ENCODE measurements around the gene NXF1.
"Not testable (repeated sequence)": the region's sequence is repeated elsewhere in the genome, so short reads cannot be mapped to it uniquely, and the experiment has no call there.

NXF1 gene

GRCh38 chr11:62749931-62750330 is 55.3 kb downstream of the NXF1 start:
- H3K9me3 ChIP-seq (ENCODE audit: control insufficient read depth in 5 of 5, low read length in 5 of 5); H3K27ac ChIP-seq (ENCODE audit: low read depth, low read length); H3K27me3 ChIP-seq (ENCODE audit: control insufficient read depth in 5 of 5, insufficient read depth in 4 of 5, low read length in 5 of 5); H3K4me3 ChIP-seq (ENCODE audit: low read depth in 1 of 5, low read length in 5 of 5); H3K9ac ChIP-seq (ENCODE audit: low read length in 5 of 5): not testable (repeated sequence)
- peaks cover 13 to 27% (median 18%) of the 10 kb centered on the region in 5 donors for H3K4me1 ChIP-seq (ENCODE audit: control insufficient read depth in 5 of 5, insufficient read depth in 5 of 5, low read length in 5 of 5)
- H3K36me3 ChIP-seq (ENCODE audit: control insufficient read depth in 5 of 5, insufficient read depth in 5 of 5, low read length in 5 of 5) = peaks cover 0 to 17% (median 13%) of the 10 kb centered on the region in 5 donors

- H3K9ac ChIP-seq (ENCODE audit: low read length in 5 of 5) = no peak overlapping the region
- no peak overlapping the region for H3K4me3 ChIP-seq (ENCODE audit: low read depth in 1 of 5, low read length in 5 of 5)
- no peaks in the 10 kb centered on the region for H3K9me3 ChIP-seq (ENCODE audit: control insufficient read depth in 5 of 5, low read length in 5 of 5)
- H3K27me3 ChIP-seq (ENCODE audit: control insufficient read depth in 5 of 5, insufficient read depth in 4 of 5, low read length in 5 of 5) = no peaks in the 10 kb centered on the region
- H3K4me1 ChIP-seq (ENCODE audit: control insufficient read depth in 5 of 5, insufficient read depth in 5 of 5, low read length in 5 of 5) = peaks cover under 1 to 11% (median 8%) of the 10 kb centered on the region in 5 donors
- H3K36me3 ChIP-seq (ENCODE audit: control insufficient read depth in 5 of 5, insufficient read depth in 5 of 5, low read length in 5 of 5) = peaks cover 0 to 14% (median 9%) of the 10 kb centered on the region in 5 donors
- no peak overlapping the region for H3K27ac ChIP-seq (ENCODE audit: low read depth, low read length)
Measured at GRCh38 chr11:62747475-62748160, 57.6 kb downstream of the NXF1 start.
